Ovary (tissue), 10 donors: Measurements from ENCODE around the gene RHOV. TPM values are rescaled to one million over a fixed set of nuclear protein-coding genes. Genes with fewer than 3 reads are reported as not detected.

Source experiments
- DNase-seq, 5 donors: peaks; one replicate each; pipeline ENCODE4 v3.0.0-alpha.2; 2019 to 2020
- H3K27ac ChIP-seq, 2 donors: fragments of 200-600 bp; one replicate each; pipeline versions ENCODE4 v1.5.1 to v1.8.0; 2019 to 2022
- H3K27me3 ChIP-seq: fragments of 200-600 bp; one replicate; pipeline ENCODE4 v1.8.0; 2022
- H3K36me3 ChIP-seq: fragments of 200-600 bp; sonication (generic); one replicate; pipeline ENCODE4 v1.5.1; 2019
- H3K4me1 ChIP-seq: one replicate; pipeline ENCODE4 v1.8.1; 2013; ENCODE audit warnings: mild to moderate bottlenecking, moderate library complexity; ENCODE audit not compliant: insufficient read depth
- H3K4me3 ChIP-seq: fragments of 200-600 bp; sonication (generic); one replicate; pipeline ENCODE4 v1.5.1; 2017
- H3K9me3 ChIP-seq, 2 donors: fragments of 200-600 bp in 1 of 2; sonication (generic) in 1 of 2; one replicate each; pipeline versions ENCODE4 v1.5.1 to v1.8.1; 2013 to 2019; ENCODE audit warnings: mild to moderate bottlenecking in 1 of 2, moderate library complexity in 1 of 2
- EP300 ChIP-seq: sonication (generic); formaldehyde crosslinking; IDR thresholded peaks from one replicate; pipeline ENCODE4 v1.6.1; 2017; ENCODE audit warnings: antibody characterized with exemption
- POLR2A ChIP-seq: fragments of 450-650 bp; IDR thresholded peaks from one replicate; pipeline ENCODE4 v1.6.1; 2017; ENCODE audit warnings: antibody characterized with exemption, mild to moderate bottlenecking, moderate library complexity
- WGBS, 3 donors: extraction: QIAGEN DNeasy Blood & Tissue Kit in 1 of 3; methylation state at CpG; one replicate each; pipeline versions ENCODE4 v1.1.5 to v1.1.7; 2013 to 2017; 5-methylcytosine and 5-hydroxymethylcytosine counted together
- intact Hi-C, 4 donors: fragments of 100-400 bp; cut with DNase I; formaldehyde crosslinking; loops; one replicate each; pipeline versions ENCODE4 v1.11.0 to v1.15.1; 2022 to 2023
- long read RNA-seq, 3 donors: library from polyadenylated mRNA in 2 of 3; unstranded in 2 of 3; transcript quantifications; one replicate each; pipeline ENCODE4 v2.0.0 and lab custom pipeline, GENCODE V29; 2021 to 2026
- polyA plus RNA-seq, 2 donors: library from polyadenylated mRNA; stranded (reverse); fragments of 200-250 nt in 1 of 2; fragments of 350-450 nt in 1 of 2; fragmentation: Illumina TruSeq in 1 of 2; extraction: RNeasy Lipid Tissue Mini Kit (QIAGEN cat#74804) in 1 of 2; gene quantifications; one replicate each; pipeline ENCODE4 v1.2.3, GENCODE V29; 2013 to 2014
- total RNA-seq, 7 donors: library from RNA; depleted of rRNA in 2 of 7; stranded (reverse); fragments of >200 nt in 2 of 7; fragmentation: NEBNext Ultra II Directional in 3 of 7; extraction: Animal tissue kit (Norgen Biotek cat#: 25700) in 3 of 7; gene quantifications; one replicate each; pipeline versions ENCODE4 v1.1.0 to v1.2.4, GENCODE V29; 2016 to 2023
- TF ChIP-seq, protein P1 (sequence below), 3 donors: fragments of 450-650 bp in 2 of 3; fragments of 200-600 bp in 1 of 3; IDR thresholded peaks; one replicate each; pipeline versions ENCODE4 v1.5.1 to v1.8.0; 2016 to 2022; ENCODE audit warnings: antibody characterized with exemption in 3 of 3, mild to moderate bottlenecking in 1 of 3
- donor health status: DM: no; HTN: no; CAD: no; lungs with moderate emphysema.
- donor health status: DM: no; HTN: no; CAD: no.
- donor health status: Bipolar disorder and iron deficiency.
- donor health status: DM: yes; HTN: yes; CAD: no.
- donor health status: DM: no; HTN: no; CAD: no.
- donor health status: DM: yes; HTN: yes; CAD: no.

Gene RHOV, protein sequence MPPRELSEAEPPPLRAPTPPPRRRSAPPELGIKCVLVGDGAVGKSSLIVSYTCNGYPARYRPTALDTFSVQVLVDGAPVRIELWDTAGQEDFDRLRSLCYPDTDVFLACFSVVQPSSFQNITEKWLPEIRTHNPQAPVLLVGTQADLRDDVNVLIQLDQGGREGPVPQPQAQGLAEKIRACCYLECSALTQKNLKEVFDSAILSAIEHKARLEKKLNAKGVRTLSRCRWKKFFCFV
- total RNA-seq: 1 to 10 TPM in 1 of 7 donors, under 1 TPM in 3, not detected in 3; 0.22 to 3.4 (median 0.33) TPM
- under 1 TPM; 0.07 to 0.13 TPM for polyA plus RNA-seq
- long read RNA-seq, donor 1: 0 reads
- long read RNA-seq, donor 2: 0 reads
- long read RNA-seq, donor 3: 0 reads

DNA sequence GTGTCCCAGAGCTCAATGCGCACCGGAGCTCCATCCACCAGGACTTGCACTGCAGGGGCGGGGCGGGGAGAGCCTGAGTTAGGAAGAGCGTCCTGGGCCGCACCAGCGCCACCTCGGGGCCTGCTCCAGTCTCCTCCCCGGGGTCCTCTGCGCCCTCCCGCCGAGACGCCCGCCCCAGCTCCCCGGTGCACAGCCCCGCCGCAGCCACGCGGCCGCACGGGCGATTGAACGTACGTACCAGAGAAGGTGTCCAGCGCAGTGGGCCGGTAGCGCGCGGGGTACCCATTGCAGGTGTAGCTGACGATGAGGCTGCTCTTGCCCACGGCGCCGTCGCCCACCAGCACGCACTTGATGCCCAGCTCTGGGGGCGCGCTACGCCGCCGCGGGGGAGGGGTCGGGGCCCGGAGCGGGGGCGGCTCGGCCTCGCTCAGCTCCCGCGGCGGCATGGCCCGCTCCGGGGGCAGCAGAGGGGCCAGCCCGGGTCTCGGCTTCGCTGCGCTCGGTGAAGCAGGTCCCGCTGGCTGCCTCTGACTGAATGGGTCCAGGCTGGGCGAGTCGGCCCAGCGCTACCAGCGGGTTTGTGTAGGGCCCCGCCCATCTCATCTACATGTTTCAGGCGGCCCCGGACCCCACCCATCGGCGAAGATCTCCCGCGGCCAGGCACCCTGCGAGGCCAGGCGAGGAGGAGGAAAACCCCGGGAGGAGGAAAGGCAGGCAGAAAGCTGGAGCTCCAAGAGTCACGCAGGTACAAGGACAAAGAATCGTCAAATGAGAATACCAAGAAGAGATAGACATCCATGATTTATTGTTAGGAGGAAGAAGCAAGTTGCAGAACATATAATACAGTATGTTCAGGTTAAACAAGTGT lies at the start of gene RHOV:
Gene RHOV (minus strand): TSS at position 541 of the 868 bp plus-strand sequence. CDS start 95 bp downstream, at position 446.
- peak; percentile 21 to 58 (median 42) for DNase-seq
- Histone ChIP-seq H3K27me3 (no peaks in the 10 kb centered on the region), H3K4me3 (peak within 1 kb of the TSS; percentile 30), H3K9me3 (no peaks in the 10 kb centered on the region), H3K27ac (no peak within 1 kb of the TSS), H3K4me1 (peaks cover 3% of the 10 kb centered on the region), H3K36me3 (no peaks in the 10 kb centered on the region)
- intact Hi-C loops: no loop called here
- TF ChIP-seq POLR2A (no peak), EP300 (no peak)
- TF ChIP-seq, protein P1, sequence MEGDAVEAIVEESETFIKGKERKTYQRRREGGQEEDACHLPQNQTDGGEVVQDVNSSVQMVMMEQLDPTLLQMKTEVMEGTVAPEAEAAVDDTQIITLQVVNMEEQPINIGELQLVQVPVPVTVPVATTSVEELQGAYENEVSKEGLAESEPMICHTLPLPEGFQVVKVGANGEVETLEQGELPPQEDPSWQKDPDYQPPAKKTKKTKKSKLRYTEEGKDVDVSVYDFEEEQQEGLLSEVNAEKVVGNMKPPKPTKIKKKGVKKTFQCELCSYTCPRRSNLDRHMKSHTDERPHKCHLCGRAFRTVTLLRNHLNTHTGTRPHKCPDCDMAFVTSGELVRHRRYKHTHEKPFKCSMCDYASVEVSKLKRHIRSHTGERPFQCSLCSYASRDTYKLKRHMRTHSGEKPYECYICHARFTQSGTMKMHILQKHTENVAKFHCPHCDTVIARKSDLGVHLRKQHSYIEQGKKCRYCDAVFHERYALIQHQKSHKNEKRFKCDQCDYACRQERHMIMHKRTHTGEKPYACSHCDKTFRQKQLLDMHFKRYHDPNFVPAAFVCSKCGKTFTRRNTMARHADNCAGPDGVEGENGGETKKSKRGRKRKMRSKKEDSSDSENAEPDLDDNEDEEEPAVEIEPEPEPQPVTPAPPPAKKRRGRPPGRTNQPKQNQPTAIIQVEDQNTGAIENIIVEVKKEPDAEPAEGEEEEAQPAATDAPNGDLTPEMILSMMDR (IDR thresholded peaks at IDR 0.05): no peak
- 1% methylated on average over 28 to 74 of the region's 74 CpGs for WGBS, 3 donors

- Histone ChIP-seq H3K9me3 (no peaks in the 10 kb centered on the region), H3K27ac (no peak overlapping the region), H3K4me3 (no peak overlapping the region), H3K4me1 (peaks cover 5% of the 10 kb centered on the region), H3K27me3 (peaks cover 4% of the 10 kb centered on the region), H3K36me3 (no peaks in the 10 kb centered on the region)
- no peak for TF ChIP-seq EP300
- TF ChIP-seq, protein P1 (IDR thresholded peaks at IDR 0.05): no peak
- TF ChIP-seq POLR2A: no peak
- intact Hi-C loops: no loop called here
- no peak for DNase-seq
- 85 to 89% (median 86%) methylated on average over 9 of the region's 9 CpGs for WGBS, 3 donors
Observed at GRCh38 chr15:40923551-40923950, 49.5 kb upstream of the RHOV start.

- Histone ChIP-seq H3K27me3 (peaks cover 4% of the 10 kb centered on the region), H3K9me3 (no peaks in the 10 kb centered on the region), H3K36me3 (no peaks in the 10 kb centered on the region), H3K4me3 (no peak overlapping the region), H3K27ac (no peak overlapping the region), H3K4me1 (no peaks in the 10 kb centered on the region)
- intact Hi-C loops: no loop called here
- DNase-seq: no peak
- TF ChIP-seq POLR2A: no peak
- no peak for TF ChIP-seq EP300
- TF ChIP-seq, protein P1 (IDR thresholded peaks at IDR 0.05): no peak
- WGBS, 3 donors: 63 to 71% (median 70%) methylated on average over 10 of the region's 10 CpGs
Observed at GRCh38 chr15:40922608-40923005, 48.6 kb upstream of the RHOV start.

DNA sequence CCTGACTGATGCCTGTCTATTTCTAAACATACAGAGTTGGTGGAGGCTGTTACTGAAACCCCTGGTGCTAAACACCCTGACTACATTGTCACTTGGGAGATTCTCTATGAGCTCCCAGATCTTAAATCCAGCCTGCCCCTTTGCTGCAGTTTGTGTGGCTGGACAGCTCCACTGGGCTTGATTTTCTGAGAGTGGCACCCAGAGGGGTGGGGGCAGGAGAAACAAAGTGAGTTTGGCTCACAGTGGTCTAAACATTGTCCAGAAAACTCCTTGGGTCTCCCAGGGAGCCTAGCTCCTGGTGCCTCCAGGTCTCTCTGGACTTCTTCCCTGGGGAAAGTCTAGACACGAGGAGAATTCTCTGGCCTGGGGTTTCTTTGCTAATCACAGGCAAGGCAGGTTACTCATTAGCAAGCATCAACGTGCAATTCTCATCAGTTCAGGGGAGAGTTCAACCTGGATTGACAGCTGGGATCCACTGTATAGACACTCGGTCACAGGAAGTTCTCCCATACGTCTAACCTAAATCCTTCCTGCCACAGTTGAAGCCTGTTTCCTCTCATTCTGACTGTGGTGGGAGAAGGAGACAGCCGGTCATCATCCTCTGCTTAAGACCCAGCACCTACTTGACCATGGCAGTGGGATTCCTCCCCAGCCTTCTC lies 48.0 kb upstream of the RHOV start:
- Histone ChIP-seq H3K4me3 (no peak overlapping the region), H3K4me1 (no peaks in the 10 kb centered on the region), H3K9me3 (no peaks in the 10 kb centered on the region), H3K27ac (no peak overlapping the region), H3K36me3 (no peaks in the 10 kb centered on the region), H3K27me3 (peaks cover 4% of the 10 kb centered on the region)
- DNase-seq: no peak
- 71 to 83% (median 80%) methylated on average over 5 of the region's 5 CpGs for WGBS, 3 donors
- TF ChIP-seq POLR2A (no peak), EP300 (no peak)
- TF ChIP-seq, protein P1 (IDR thresholded peaks at IDR 0.05): no peak
- intact Hi-C loops: no loop called here
